GM12875 (cell line): ENCODE data around the gene PEX13.

Experiments
- H3K4me3 ChIP-seq: one replicate; pipeline ENCODE4 v1.5.1; 2011; ENCODE audit warnings: low read depth, low read length, control low read depth
- TF ChIP-seq, protein P1 (sequence below): IDR thresholded peaks from 2 replicates; pipeline ENCODE4 v1.5.1; 2011; ENCODE audit warnings: low read depth, mild to moderate bottlenecking, control low read depth, inconsistent platforms, low read length, moderate library complexity, borderline replicate concordance; ENCODE audit not compliant: insufficient read depth

The PEX13 gene

DNA sequence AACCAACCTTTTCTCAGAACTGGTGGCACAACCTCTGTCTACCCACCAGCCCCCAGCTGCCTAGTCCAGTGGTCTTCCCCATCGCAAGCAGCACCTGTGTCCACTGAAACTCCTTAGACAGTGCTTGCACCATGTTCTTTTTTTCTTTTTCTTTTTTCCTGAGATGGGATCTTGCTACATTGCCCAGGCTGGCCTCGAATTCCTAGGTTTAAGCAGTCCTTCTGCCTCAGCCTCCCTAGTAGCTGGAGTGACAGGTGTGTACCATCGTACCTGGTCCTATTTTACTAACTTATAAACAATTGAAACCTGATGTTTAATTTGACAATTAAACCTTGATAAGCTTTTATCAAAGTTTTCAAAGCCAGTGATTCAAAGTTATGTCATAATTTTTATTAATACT lies 78.9 kb downstream of the PEX13 start:
- H3K4me3 ChIP-seq, result no peak overlapping the region
- TF ChIP-seq, protein P1, sequence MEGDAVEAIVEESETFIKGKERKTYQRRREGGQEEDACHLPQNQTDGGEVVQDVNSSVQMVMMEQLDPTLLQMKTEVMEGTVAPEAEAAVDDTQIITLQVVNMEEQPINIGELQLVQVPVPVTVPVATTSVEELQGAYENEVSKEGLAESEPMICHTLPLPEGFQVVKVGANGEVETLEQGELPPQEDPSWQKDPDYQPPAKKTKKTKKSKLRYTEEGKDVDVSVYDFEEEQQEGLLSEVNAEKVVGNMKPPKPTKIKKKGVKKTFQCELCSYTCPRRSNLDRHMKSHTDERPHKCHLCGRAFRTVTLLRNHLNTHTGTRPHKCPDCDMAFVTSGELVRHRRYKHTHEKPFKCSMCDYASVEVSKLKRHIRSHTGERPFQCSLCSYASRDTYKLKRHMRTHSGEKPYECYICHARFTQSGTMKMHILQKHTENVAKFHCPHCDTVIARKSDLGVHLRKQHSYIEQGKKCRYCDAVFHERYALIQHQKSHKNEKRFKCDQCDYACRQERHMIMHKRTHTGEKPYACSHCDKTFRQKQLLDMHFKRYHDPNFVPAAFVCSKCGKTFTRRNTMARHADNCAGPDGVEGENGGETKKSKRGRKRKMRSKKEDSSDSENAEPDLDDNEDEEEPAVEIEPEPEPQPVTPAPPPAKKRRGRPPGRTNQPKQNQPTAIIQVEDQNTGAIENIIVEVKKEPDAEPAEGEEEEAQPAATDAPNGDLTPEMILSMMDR, result no peak

DNA sequence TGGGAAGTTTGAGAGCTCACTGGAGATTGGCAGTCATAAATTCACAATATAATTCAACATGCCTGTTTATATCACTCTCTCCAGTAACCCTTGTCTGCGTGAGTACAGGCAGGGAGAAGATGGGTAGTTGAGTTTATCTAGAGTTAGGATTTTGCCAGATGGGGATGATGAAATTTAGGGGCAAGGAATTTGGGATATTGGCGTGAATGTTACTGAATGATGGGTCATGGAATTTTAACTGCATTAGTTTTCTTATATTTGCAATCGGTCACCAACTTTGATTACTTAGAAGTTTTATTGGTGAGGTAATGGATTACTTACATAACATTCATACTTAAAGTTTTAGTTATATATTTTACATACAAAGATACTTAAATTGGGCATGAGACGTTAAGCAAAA lies 83.3 kb downstream of the PEX13 start:
- H3K4me3 ChIP-seq, result no peak overlapping the region
- TF ChIP-seq, protein P1, result no peak
